Astrocyte (in vitro differentiated cells and primary cell): ENCODE measurements around the gene RHPN2. TPM values are rescaled to one million over a fixed set of nuclear protein-coding genes. Genes with fewer than 3 reads are reported as not detected.
"Not testable (repeated sequence)": the region's sequence is repeated elsewhere in the genome, so short reads cannot be mapped to it uniquely, and the experiment has no call there.

ENCODE experiments used
- DNase-seq: peaks from one replicate; pipeline ENCODE4 v3.0.0-alpha.2; 2010; ENCODE audit warnings: low read depth
- FAIRE-seq: peaks from 2 replicates; lab custom pipeline; 2011; peaks lifted over from hg19 to GRCh38; lab: Jason Lieb, UNC
- H2AFZ ChIP-seq: 2 replicates; pipeline ENCODE4 v1.6.0; 2012; ENCODE audit warnings: low read depth, low read length, inconsistent platforms
- H3K27ac ChIP-seq: 2 replicates; pipeline ENCODE4 v1.5.1; 2011; ENCODE audit warnings: low read depth, low read length, inconsistent platforms
- H3K27me3 ChIP-seq: 2 replicates; pipeline ENCODE4 v1.6.0; 2011; ENCODE audit warnings: low read length, inconsistent platforms; ENCODE audit not compliant: insufficient read depth
- H3K36me3 ChIP-seq: 2 replicates; pipeline ENCODE4 v1.5.1; 2011; ENCODE audit warnings: low read length, inconsistent platforms; ENCODE audit not compliant: insufficient read depth
- H3K4me1 ChIP-seq: 2 replicates; pipeline ENCODE4 v1.5.1; 2011; ENCODE audit warnings: low read length, inconsistent platforms; ENCODE audit not compliant: insufficient read depth
- H3K4me2 ChIP-seq: 2 replicates; pipeline ENCODE4 v1.6.0; 2012; ENCODE audit warnings: low read length, inconsistent platforms
- H3K4me3 ChIP-seq: 2 replicates; pipeline ENCODE4 v1.5.1; 2011; ENCODE audit warnings: low read depth, mild to moderate bottlenecking, low read length, inconsistent platforms; ENCODE audit not compliant: insufficient read depth
- H3K79me2 ChIP-seq: 2 replicates; pipeline ENCODE4 v1.6.0; 2012; ENCODE audit warnings: mild to moderate bottlenecking, low read length, inconsistent platforms; ENCODE audit not compliant: insufficient read depth
- H3K9ac ChIP-seq: 2 replicates; pipeline ENCODE4 v1.6.0; 2012; ENCODE audit warnings: mild to moderate bottlenecking, low read length, inconsistent platforms
- H3K9me3 ChIP-seq: 2 replicates; pipeline ENCODE4 v1.5.1; 2012; ENCODE audit warnings: low read depth, mild to moderate bottlenecking, low read length, inconsistent platforms; ENCODE audit not compliant: insufficient read depth
- H4K20me1 ChIP-seq: 2 replicates; pipeline ENCODE4 v1.6.0; 2012; ENCODE audit warnings: low read length, inconsistent platforms; ENCODE audit not compliant: insufficient read depth
- H3K27ac Mint-ChIP-seq: one replicate; pipeline ENCODE4 v1.8.0; 2021; ENCODE audit warnings: mild to moderate bottlenecking, mixed read lengths; ENCODE audit not compliant: unreplicated experiment
- H3K27me3 Mint-ChIP-seq: one replicate; pipeline ENCODE4 v1.8.0; 2021; ENCODE audit warnings: low read depth, mixed read lengths; ENCODE audit not compliant: unreplicated experiment
- H3K36me3 Mint-ChIP-seq: one replicate; pipeline ENCODE4 v1.8.0; 2021; ENCODE audit warnings: low read depth, mixed read lengths; ENCODE audit not compliant: unreplicated experiment
- H3K4me1 Mint-ChIP-seq: one replicate; pipeline ENCODE4 v1.8.0; 2021; ENCODE audit warnings: low read depth, mixed read lengths; ENCODE audit not compliant: unreplicated experiment
- H3K4me3 Mint-ChIP-seq: one replicate; pipeline ENCODE4 v1.8.0; 2021; ENCODE audit warnings: mild to moderate bottlenecking, moderate library complexity, mixed read lengths; ENCODE audit not compliant: unreplicated experiment
- H3K9me3 Mint-ChIP-seq: one replicate; pipeline ENCODE4 v1.8.0; 2021; ENCODE audit warnings: mild to moderate bottlenecking, mixed read lengths; ENCODE audit not compliant: unreplicated experiment
- EZH2 ChIP-seq: IDR thresholded peaks from 2 replicates; pipeline ENCODE4 v1.6.1; 2012; ENCODE audit warnings: mild to moderate bottlenecking, low read length, inconsistent platforms; ENCODE audit not compliant: insufficient read depth
- total RNA-seq: library from RNA; stranded (reverse); gene quantifications from 2 replicates; pipeline ENCODE4 v1.2.1, GENCODE V29; 2021
- TF ChIP-seq, protein P1 (sequence below): IDR thresholded peaks from 2 replicates; pipeline ENCODE4 v1.5.1; 2011; ENCODE audit warnings: low read depth, mild to moderate bottlenecking, inconsistent platforms, low read length, moderate library complexity; ENCODE audit not compliant: insufficient read depth

Gene RHPN2
- total RNA-seq, 1 donor from 2014 or later = 12.6 TPM

DNA sequence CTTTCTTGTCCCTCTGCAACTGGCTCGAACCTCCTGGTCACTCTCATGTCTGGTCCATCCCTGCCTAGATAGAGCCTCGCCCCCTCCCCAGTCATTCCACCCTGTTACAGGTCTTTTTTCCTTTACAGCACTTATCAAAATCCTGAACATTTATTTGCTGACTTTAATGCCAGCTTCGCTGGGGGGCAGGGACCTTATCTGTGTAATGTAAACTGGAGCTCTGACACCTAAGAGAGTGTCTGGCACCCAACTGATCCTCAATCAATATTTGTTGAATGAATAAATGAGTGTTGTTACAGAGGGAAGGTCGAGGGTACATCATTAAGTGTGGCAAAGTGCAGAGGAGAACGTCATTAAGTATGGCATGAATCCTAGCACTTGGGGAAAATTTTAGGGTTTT, 76.0 kb downstream of the RHPN2 start:
- H3K36me3 Mint-ChIP-seq = peaks cover 6% of the 10 kb centered on the region
- Histone ChIP-seq H3K9ac (no peak overlapping the region), H3K9me3 (no peaks in the 10 kb centered on the region), H3K36me3 (no peaks in the 10 kb centered on the region), H3K27ac (no peak overlapping the region), H3K27me3 (no peaks in the 10 kb centered on the region), H3K4me1 (no peaks in the 10 kb centered on the region), H4K20me1 (no peaks in the 10 kb centered on the region), H3K4me2 (no peak overlapping the region), H3K4me3 (no peak overlapping the region), H2AFZ (no peak overlapping the region), H3K79me2 (no peaks in the 10 kb centered on the region)
- H3K27me3 Mint-ChIP-seq = no peaks in the 10 kb centered on the region
- TF ChIP-seq, protein P1, sequence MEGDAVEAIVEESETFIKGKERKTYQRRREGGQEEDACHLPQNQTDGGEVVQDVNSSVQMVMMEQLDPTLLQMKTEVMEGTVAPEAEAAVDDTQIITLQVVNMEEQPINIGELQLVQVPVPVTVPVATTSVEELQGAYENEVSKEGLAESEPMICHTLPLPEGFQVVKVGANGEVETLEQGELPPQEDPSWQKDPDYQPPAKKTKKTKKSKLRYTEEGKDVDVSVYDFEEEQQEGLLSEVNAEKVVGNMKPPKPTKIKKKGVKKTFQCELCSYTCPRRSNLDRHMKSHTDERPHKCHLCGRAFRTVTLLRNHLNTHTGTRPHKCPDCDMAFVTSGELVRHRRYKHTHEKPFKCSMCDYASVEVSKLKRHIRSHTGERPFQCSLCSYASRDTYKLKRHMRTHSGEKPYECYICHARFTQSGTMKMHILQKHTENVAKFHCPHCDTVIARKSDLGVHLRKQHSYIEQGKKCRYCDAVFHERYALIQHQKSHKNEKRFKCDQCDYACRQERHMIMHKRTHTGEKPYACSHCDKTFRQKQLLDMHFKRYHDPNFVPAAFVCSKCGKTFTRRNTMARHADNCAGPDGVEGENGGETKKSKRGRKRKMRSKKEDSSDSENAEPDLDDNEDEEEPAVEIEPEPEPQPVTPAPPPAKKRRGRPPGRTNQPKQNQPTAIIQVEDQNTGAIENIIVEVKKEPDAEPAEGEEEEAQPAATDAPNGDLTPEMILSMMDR = no peak
- no peak for TF ChIP-seq EZH2
- H3K4me3 Mint-ChIP-seq = no peak overlapping the region
- FAIRE-seq (no peak), DNase-seq (no peak)
- no peaks in the 10 kb centered on the region for H3K9me3 Mint-ChIP-seq
- H3K27ac Mint-ChIP-seq = no peak overlapping the region
- no peaks in the 10 kb centered on the region for H3K4me1 Mint-ChIP-seq

DNA sequence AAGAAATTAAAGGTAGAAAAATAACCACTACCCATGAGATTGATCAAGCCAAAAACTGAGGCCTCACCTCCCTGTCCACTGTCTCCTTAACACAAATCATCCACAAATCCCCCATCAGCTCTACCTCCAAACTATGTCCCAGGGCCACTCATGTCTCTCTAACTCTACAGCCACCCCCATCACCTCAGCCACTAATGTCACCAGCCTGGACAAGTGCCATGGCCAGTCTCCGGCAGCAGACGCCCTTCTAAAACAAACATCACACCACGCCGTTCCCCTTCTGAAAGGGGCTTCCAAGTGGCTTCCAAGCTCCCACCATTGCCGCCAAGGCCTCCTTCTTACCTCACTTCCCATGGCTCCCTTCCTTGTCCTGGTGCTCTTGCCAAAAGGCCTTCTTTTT, 76.4 kb downstream of the RHPN2 start:
- H3K79me2 ChIP-seq, H3K9me3 ChIP-seq, H3K27ac ChIP-seq, DNase-seq, H3K4me3 ChIP-seq, FAIRE-seq, H3K27me3 ChIP-seq, H4K20me1 ChIP-seq, H3K9ac ChIP-seq, H3K36me3 Mint-ChIP-seq, H2AFZ ChIP-seq, H3K27ac Mint-ChIP-seq, H3K27me3 Mint-ChIP-seq, H3K4me2 ChIP-seq, H3K36me3 ChIP-seq, H3K9me3 Mint-ChIP-seq, H3K4me1 Mint-ChIP-seq, H3K4me3 Mint-ChIP-seq, H3K4me1 ChIP-seq: not testable (repeated sequence)

DNA sequence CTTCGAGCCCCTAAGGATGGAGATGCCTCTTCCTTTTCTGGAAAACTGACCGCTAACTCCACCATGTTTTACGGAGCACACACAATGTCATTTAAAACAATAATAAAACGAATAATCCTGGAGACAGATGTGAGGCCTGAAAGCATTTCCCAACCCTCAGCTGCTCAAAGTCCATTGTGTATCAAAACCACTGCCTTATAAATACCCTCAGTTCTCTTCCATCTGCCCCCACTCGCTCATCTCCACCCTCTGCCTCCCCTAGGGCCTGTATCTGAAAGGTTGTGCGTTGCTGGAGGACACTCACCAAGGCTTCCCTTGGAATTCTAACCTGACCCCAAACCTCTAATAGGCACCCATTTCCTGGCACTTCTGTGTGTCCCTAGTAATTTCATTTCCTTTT, 82.2 kb downstream of the RHPN2 start:
- not testable (repeated sequence) for H4K20me1 ChIP-seq, H3K27ac ChIP-seq, H3K4me2 ChIP-seq, H3K4me1 ChIP-seq, H3K4me3 ChIP-seq, DNase-seq, H3K4me3 Mint-ChIP-seq, H3K27me3 ChIP-seq, H3K4me1 Mint-ChIP-seq, H3K9ac ChIP-seq, H3K27me3 Mint-ChIP-seq, H3K9me3 Mint-ChIP-seq, H3K36me3 Mint-ChIP-seq, H2AFZ ChIP-seq, FAIRE-seq, H3K79me2 ChIP-seq, H3K36me3 ChIP-seq, H3K9me3 ChIP-seq, H3K27ac Mint-ChIP-seq

DNA sequence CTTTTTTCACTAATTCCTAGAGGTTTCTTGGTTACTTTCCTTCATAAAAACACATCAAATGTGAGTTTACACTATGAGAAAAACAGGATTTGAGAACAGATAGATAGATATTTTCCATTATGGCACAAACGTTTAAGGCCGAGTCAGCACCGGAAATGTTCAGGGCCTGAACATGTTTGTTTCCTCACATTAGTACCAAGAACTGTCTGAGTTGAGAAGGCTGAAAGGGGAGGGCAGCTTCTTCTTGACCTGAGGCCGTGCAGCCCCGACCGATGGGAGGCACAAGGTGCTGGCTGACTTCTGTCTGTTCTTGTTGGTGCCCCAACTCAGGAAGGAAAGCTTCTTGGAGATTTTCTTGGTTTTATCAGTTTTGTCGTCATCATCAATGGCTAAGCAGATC, 84.9 kb downstream of the RHPN2 start:
- FAIRE-seq, H3K27me3 Mint-ChIP-seq: not testable (repeated sequence)

DNA sequence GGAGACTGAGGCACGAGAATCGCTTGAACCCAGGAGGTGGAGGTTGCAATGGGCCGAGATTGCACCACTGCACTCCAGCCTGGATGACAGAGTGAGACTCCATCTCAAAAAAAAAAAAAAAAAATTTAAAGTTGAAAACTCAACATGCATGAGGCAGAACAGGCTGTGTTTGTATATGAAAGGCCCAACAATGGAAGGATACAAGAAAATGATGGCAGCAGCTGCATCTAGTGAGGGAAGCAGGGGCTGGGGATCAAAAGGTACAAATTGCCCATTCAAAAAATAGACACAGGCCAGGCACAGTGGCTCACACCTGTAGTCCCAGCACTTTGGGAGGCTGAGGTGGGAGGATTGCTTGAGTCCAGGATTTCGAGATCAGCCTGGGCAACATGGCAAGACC, 86.9 kb downstream of the RHPN2 start:
- H3K27ac Mint-ChIP-seq, H4K20me1 ChIP-seq, H3K9me3 Mint-ChIP-seq, H3K36me3 Mint-ChIP-seq, H3K79me2 ChIP-seq, H3K9me3 ChIP-seq, H3K4me3 ChIP-seq, H3K36me3 ChIP-seq, H3K9ac ChIP-seq, H3K27me3 Mint-ChIP-seq, FAIRE-seq, H3K4me1 Mint-ChIP-seq, H2AFZ ChIP-seq, H3K4me2 ChIP-seq, H3K4me3 Mint-ChIP-seq, H3K27ac ChIP-seq, H3K27me3 ChIP-seq, DNase-seq, H3K4me1 ChIP-seq: not testable (repeated sequence)

More for the DNA sequence above, 84.9 kb downstream of the RHPN2 start:
- H3K4me3 Mint-ChIP-seq, H3K9me3 ChIP-seq, H3K4me3 ChIP-seq, H3K27ac ChIP-seq, DNase-seq, H2AFZ ChIP-seq, H3K27ac Mint-ChIP-seq, H3K9me3 Mint-ChIP-seq, H3K4me1 Mint-ChIP-seq, H3K36me3 ChIP-seq, H3K79me2 ChIP-seq, H3K4me1 ChIP-seq, H3K9ac ChIP-seq, H3K4me2 ChIP-seq, H3K36me3 Mint-ChIP-seq, H3K27me3 ChIP-seq, H4K20me1 ChIP-seq: not testable (repeated sequence)
